HFFc6 (cell line): ENCODE data around the gene C19orf47. TPM values are rescaled to one million over a fixed set of nuclear protein-coding genes. Genes with fewer than 3 reads are reported as not detected.
A peak's percentile ranks its signal among the peaks of the same experiment; 100 is the strongest.

Experiments
- DNase-seq: peaks from one replicate; pipeline ENCODE4 v3.0.0-alpha.2; 2018
- H3K27ac Mint-ChIP-seq: 2 replicates; pipeline ENCODE4 v1.8.0; 2020; ENCODE audit warnings: mild to moderate bottlenecking, mixed read lengths
- H3K27me3 Mint-ChIP-seq: 2 replicates; pipeline ENCODE4 v1.8.0; 2021; ENCODE audit warnings: mild to moderate bottlenecking, moderate library complexity, mixed read lengths; ENCODE audit not compliant: insufficient read depth
- H3K36me3 Mint-ChIP-seq: 2 replicates; pipeline ENCODE4 v1.8.0; 2021; ENCODE audit warnings: low read depth, mixed read lengths
- H3K4me1 Mint-ChIP-seq: 2 replicates; pipeline ENCODE4 v1.8.0; 2020; ENCODE audit warnings: low read depth, mixed read lengths
- H3K4me3 Mint-ChIP-seq: 2 replicates; pipeline ENCODE4 v1.8.0; 2020; ENCODE audit warnings: mild to moderate bottlenecking, moderate library complexity, mixed read lengths
- H3K9me3 Mint-ChIP-seq: 2 replicates; pipeline ENCODE4 v1.8.0; 2020; ENCODE audit warnings: mild to moderate bottlenecking, mixed read lengths
- CTCF ChIP-seq: fragments of 200-600 bp; sonication (generic); IDR thresholded peaks from 2 replicates; pipeline ENCODE4 v1.5.0; 2021; ENCODE audit warnings: antibody characterized with exemption, mild to moderate bottlenecking
- total RNA-seq, 6 experiments: library from RNA; stranded (reverse); fragmentation: NEBNext Ultra II Directional; extraction: Animal tissue kit (Norgen Biotek cat#: 25700); gene quantifications; 2 replicates in 1 of 6; 3 replicates in 5 of 6; pipeline ENCODE4 v1.2.3, GENCODE V29; 2021

Gene C19orf47
- total RNA-seq, 6 experiments from 2014 or later: 15.8 to 20.0 (median 18.5) TPM

GRCh38 chr19:40388481-40388880 lies 40.3 kb upstream of the C19orf47 start:
- no peak for TF ChIP-seq CTCF
- H3K27ac Mint-ChIP-seq: no peak overlapping the region
- H3K4me3 Mint-ChIP-seq: no peak overlapping the region
- DNase-seq: peak; percentile 7
- no peaks in the 10 kb centered on the region for H3K4me1 Mint-ChIP-seq
- no peaks in the 10 kb centered on the region for H3K36me3 Mint-ChIP-seq
- H3K27me3 Mint-ChIP-seq: peaks cover 11% of the 10 kb centered on the region
- H3K9me3 Mint-ChIP-seq: no peaks in the 10 kb centered on the region

GRCh38 chr19:40387155-40387554 lies 39.0 kb upstream of the C19orf47 start:
- no peaks in the 10 kb centered on the region for H3K4me1 Mint-ChIP-seq
- no peak overlapping the region for H3K4me3 Mint-ChIP-seq
- no peaks in the 10 kb centered on the region for H3K36me3 Mint-ChIP-seq
- no peaks in the 10 kb centered on the region for H3K9me3 Mint-ChIP-seq
- no peak for TF ChIP-seq CTCF
- peaks cover 11% of the 10 kb centered on the region for H3K27me3 Mint-ChIP-seq
- DNase-seq: no peak
- H3K27ac Mint-ChIP-seq: no peak overlapping the region

- Mint-ChIP-seq H3K4me3 (no peak overlapping the region), H3K27me3 (peaks cover 11% of the 10 kb centered on the region), H3K27ac (no peak overlapping the region), H3K36me3 (no peaks in the 10 kb centered on the region), H3K9me3 (no peaks in the 10 kb centered on the region), H3K4me1 (no peaks in the 10 kb centered on the region)
- no peak for TF ChIP-seq CTCF
- no peak for DNase-seq
Observed at GRCh38 chr19:40383668-40384248, 35.6 kb upstream of the C19orf47 start.

GRCh38 chr19:40381321-40381720 lies 33.1 kb upstream of the C19orf47 start:
- H3K4me1 Mint-ChIP-seq: no peaks in the 10 kb centered on the region
- peaks cover 5% of the 10 kb centered on the region for H3K27me3 Mint-ChIP-seq
- no peaks in the 10 kb centered on the region for H3K36me3 Mint-ChIP-seq
- no peak overlapping the region for H3K4me3 Mint-ChIP-seq
- H3K9me3 Mint-ChIP-seq: no peaks in the 10 kb centered on the region
- peak; percentile 43 for TF ChIP-seq CTCF
- no peak for DNase-seq
- no peak overlapping the region for H3K27ac Mint-ChIP-seq

GRCh38 chr19:40380199-40381037 lies 32.2 kb upstream of the C19orf47 start:
- H3K36me3 Mint-ChIP-seq: no peaks in the 10 kb centered on the region
- DNase-seq: no peak
- peaks cover 5% of the 10 kb centered on the region for H3K27me3 Mint-ChIP-seq
- H3K9me3 Mint-ChIP-seq: no peaks in the 10 kb centered on the region
- H3K27ac Mint-ChIP-seq: no peak overlapping the region
- TF ChIP-seq CTCF: no peak
- no peaks in the 10 kb centered on the region for H3K4me1 Mint-ChIP-seq
- no peak overlapping the region for H3K4me3 Mint-ChIP-seq
